HG03060 (cell line): Measurements from ENCODE around the gene FZD2.

Experiments used
- ATAC-seq: cut with Tn5 transposase; IDR thresholded peaks from one replicate; pipeline ENCODE4 v1.9.1; 2021; ENCODE audit warnings: low read depth, moderate number of reproducible peaks; ENCODE audit not compliant: unreplicated experiment

Gene FZD2

DNA sequence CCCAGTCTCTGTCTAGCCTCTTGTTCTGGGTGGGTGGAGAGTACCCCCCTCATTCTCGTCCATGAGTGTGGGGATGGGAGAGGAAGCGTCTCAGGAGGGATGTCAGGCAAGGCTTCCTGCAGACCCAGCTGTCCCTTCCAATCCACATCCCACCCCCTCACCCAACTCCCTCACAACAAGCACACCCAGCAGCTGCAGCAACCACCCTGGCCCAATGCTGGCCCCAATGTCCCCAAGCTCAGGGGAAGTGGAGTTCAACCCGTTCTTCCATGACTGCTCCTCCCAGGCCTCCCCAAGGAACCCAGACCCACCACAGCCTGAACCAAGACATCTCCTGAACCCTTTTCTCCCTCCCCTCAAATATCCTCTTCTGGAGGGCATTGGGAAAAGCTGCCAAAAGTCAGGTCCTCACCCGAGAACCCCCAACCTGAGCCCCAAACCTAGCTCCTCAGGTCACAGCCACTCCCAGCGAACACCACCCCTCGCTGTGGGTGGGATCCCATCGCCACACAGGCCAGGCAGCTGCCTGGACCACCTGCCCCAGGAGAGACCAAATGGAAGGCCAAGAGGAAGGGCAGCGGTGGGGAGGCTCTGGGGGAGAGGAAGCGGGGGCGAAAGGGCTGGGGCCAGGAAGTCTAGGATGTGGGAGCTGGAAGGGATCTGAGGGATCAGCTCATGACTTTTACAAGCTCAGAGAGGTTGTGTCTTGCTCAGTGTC lies 47.6 kb downstream of the FZD2 start:
- no peak for ATAC-seq

GRCh38 chr17:44606658-44607057 lies 49.4 kb downstream of the FZD2 start:
- ATAC-seq: no peak

GRCh38 chr17:44607836-44608690 lies 50.8 kb downstream of the FZD2 start:
- ATAC-seq: no peak

GRCh38 chr17:44608727-44609435 lies 51.6 kb downstream of the FZD2 start:
- ATAC-seq: no peak

GRCh38 chr17:44610331-44610730 lies 53.0 kb downstream of the FZD2 start:
- ATAC-seq: no peak
